Erythroblast (primary cell): ENCODE results near the gene CHRD.

Experiments
- GATA1 ChIP-seq: IDR thresholded peaks from 2 replicates; pipeline ENCODE4 v1.6.1; 2011; ENCODE audit warnings: low read depth, mild to moderate bottlenecking, control low read depth, low read length, moderate library complexity
- POLR2A ChIP-seq: IDR thresholded peaks from 2 replicates; pipeline ENCODE4 v1.6.1; 2011; ENCODE audit warnings: mild to moderate bottlenecking, low read length

DNA sequence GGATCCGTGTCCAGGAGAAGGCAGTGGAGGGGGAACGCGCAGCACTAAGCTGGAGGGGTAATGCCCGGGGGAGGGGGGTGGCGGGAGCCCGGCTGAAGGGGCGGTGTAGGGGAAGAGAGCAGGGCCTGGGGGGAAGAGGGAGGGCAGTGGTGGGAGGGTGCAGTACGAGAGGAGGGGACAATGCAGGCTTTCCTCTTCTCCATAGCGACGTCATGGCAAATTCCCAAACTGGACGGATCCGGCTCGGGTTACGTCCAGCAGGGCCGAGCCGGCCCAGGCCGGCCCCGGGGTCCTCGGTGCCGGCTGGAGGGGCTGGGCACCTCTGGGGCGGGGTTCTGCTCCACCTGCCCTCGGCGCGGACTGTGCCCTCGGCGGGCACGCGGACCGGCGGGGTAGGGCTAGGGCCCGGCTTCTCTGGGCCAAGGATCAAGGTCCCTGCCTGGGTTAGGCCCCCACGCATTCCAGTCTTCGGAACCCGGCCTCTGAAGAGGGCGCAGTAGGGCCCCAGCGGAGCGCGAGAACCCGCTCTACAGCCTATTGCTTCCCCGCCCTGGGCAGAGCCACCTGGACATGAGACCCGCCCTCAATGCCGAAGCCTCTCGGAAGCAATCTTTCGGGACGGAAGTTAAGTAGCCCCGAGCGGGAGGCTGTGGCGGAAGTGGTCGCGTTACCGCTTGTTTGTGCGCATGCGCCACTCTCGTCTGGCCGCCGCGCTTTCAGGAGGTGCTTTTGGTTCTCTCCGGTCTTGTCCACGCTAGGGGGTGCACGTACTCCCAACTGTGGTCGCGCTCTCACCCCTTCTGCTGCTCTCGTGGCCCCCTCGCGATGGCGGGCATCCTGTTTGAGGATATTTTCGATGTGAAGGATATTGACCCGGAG, 16.9 kb upstream of the CHRD start:
- TF ChIP-seq POLR2A (peak; percentile 87), GATA1 (no peak)
